Glutamatergic neuron (in vitro differentiated cells): ENCODE measurements around the gene SCTR. TPM values are rescaled to one million over a fixed set of nuclear protein-coding genes. Genes with fewer than 3 reads are reported as not detected.

Experiments
- DNase-seq: peaks from one replicate; pipeline ENCODE4 v3.0.0; 2022
- H3K27ac Mint-ChIP-seq: one replicate; pipeline ENCODE4 v1.8.0; 2020; ENCODE audit warnings: mild to moderate bottlenecking, mixed read lengths, inconsistent platforms; ENCODE audit not compliant: unreplicated experiment
- H3K27me3 Mint-ChIP-seq: one replicate; pipeline ENCODE4 v1.8.0; 2020; ENCODE audit warnings: mild to moderate bottlenecking, moderate library complexity, mixed read lengths, inconsistent platforms; ENCODE audit not compliant: unreplicated experiment
- H3K36me3 Mint-ChIP-seq: one replicate; pipeline ENCODE4 v1.8.0; 2020; ENCODE audit warnings: mild to moderate bottlenecking, mixed read lengths, inconsistent platforms; ENCODE audit not compliant: unreplicated experiment
- H3K4me1 Mint-ChIP-seq: one replicate; pipeline ENCODE4 v1.8.0; 2020; ENCODE audit warnings: mild to moderate bottlenecking, low read depth, mixed read lengths, inconsistent platforms; ENCODE audit not compliant: unreplicated experiment
- H3K4me3 Mint-ChIP-seq: one replicate; pipeline ENCODE4 v1.8.0; 2020; ENCODE audit warnings: mild to moderate bottlenecking, mixed read lengths, inconsistent platforms; ENCODE audit not compliant: unreplicated experiment
- H3K9me3 Mint-ChIP-seq: one replicate; pipeline ENCODE4 v1.8.0; 2020; ENCODE audit warnings: mild to moderate bottlenecking, moderate library complexity, mixed read lengths, inconsistent platforms; ENCODE audit not compliant: unreplicated experiment
- CTCF ChIP-seq: fragments of 200-600 bp; sonication (generic); IDR thresholded peaks from one replicate; pipeline ENCODE4 v1.5.0; 2021; ENCODE audit not compliant: partially characterized antibody, unreplicated experiment
- total RNA-seq: library from RNA; stranded (reverse); fragmentation: NEBNext Ultra II Directional; extraction: Animal tissue kit (Norgen Biotek cat#: 25700); gene quantifications from one replicate; pipeline ENCODE4 v1.2.1, GENCODE V29; 2021; ENCODE audit not compliant: unreplicated experiment

SCTR gene
- total RNA-seq, 1 donor from 2014 or later = not detected

- peaks cover 2% of the 10 kb centered on the region for H3K27me3 Mint-ChIP-seq
- H3K27ac Mint-ChIP-seq = no peak overlapping the region
- DNase-seq = no peak
- TF ChIP-seq CTCF = no peak
- no peak overlapping the region for H3K4me3 Mint-ChIP-seq
- H3K4me1 Mint-ChIP-seq = no peaks in the 10 kb centered on the region
- no peaks in the 10 kb centered on the region for H3K36me3 Mint-ChIP-seq
- peaks cover 4% of the 10 kb centered on the region for H3K9me3 Mint-ChIP-seq
Observed at GRCh38 chr2:119495948-119496347, 28.3 kb downstream of the SCTR start.

GRCh38 chr2:119494163-119494790 lies 30.0 kb downstream of the SCTR start:
- Mint-ChIP-seq H3K9me3 (peaks cover 1% of the 10 kb centered on the region), H3K4me3 (no peak overlapping the region)
- no peak for DNase-seq

GRCh38 chr2:119491776-119492525 lies 32.3 kb downstream of the SCTR start:
- Mint-ChIP-seq H3K27me3 (peaks cover 5% of the 10 kb centered on the region), H3K36me3 (no peaks in the 10 kb centered on the region), H3K27ac (no peak overlapping the region), H3K4me1 (peaks cover 10% of the 10 kb centered on the region), H3K9me3 (no peaks in the 10 kb centered on the region), H3K4me3 (no peak overlapping the region)
- no peak for DNase-seq
- no peak for TF ChIP-seq CTCF

More at GRCh38 chr2:119494163-119494790, 30.0 kb downstream of the SCTR start:
- no peaks in the 10 kb centered on the region for H3K36me3 Mint-ChIP-seq
- no peak for TF ChIP-seq CTCF
- peaks cover 4% of the 10 kb centered on the region for H3K27me3 Mint-ChIP-seq
- no peak overlapping the region for H3K27ac Mint-ChIP-seq
- peaks cover 3% of the 10 kb centered on the region for H3K4me1 Mint-ChIP-seq

GRCh38 chr2:119490653-119491195 lies 33.6 kb downstream of the SCTR start:
- H3K27ac Mint-ChIP-seq = no peak overlapping the region
- H3K4me3 Mint-ChIP-seq = no peak overlapping the region
- no peaks in the 10 kb centered on the region for H3K36me3 Mint-ChIP-seq
- no peak for DNase-seq
- H3K4me1 Mint-ChIP-seq = peaks cover 10% of the 10 kb centered on the region
- TF ChIP-seq CTCF = no peak
- H3K27me3 Mint-ChIP-seq = peaks cover 7% of the 10 kb centered on the region
- H3K9me3 Mint-ChIP-seq = no peaks in the 10 kb centered on the region

- no peak for TF ChIP-seq CTCF
- no peak for DNase-seq
- Mint-ChIP-seq H3K9me3 (no peaks in the 10 kb centered on the region), H3K4me3 (no peak overlapping the region), H3K36me3 (no peaks in the 10 kb centered on the region), H3K27ac (no peak overlapping the region), H3K4me1 (peaks cover 10% of the 10 kb centered on the region), H3K27me3 (peaks cover 7% of the 10 kb centered on the region)
Observed at GRCh38 chr2:119490106-119490505, 34.2 kb downstream of the SCTR start.
